CD4-positive, alpha-beta T cell treated with Interleukin-15 for 1 hour (primary cell): Measurements from ENCODE around the gene NACC1.
"Not testable (repeated sequence)": the region's sequence is repeated elsewhere in the genome, so short reads cannot be mapped to it uniquely, and the experiment has no call there.

ENCODE experiments used
- DNase-seq: peaks from one replicate; pipeline ENCODE4 v3.0.0-alpha.2; 2020

NACC1 gene

DNA sequence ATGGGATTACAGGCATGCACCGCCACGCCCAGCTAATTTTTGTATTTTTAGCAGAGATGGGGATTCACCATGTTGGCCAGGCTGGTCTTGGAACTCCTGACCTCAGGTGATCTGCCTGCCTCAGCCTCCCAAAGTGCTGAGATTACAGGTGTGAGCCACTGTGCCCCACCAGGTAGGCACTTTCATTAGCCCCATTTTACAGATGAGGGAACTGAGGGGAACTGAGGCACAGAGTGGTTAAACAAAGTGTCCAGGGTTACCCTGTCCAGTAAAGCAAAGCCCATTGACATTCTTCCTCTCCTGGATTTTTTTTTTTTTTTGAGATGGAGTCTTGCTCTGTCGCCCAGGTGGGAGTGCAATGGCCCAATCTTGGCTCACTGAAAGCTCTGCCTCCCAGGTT lies 48.1 kb downstream of the NACC1 start:
- DNase-seq: not testable (repeated sequence)

DNA sequence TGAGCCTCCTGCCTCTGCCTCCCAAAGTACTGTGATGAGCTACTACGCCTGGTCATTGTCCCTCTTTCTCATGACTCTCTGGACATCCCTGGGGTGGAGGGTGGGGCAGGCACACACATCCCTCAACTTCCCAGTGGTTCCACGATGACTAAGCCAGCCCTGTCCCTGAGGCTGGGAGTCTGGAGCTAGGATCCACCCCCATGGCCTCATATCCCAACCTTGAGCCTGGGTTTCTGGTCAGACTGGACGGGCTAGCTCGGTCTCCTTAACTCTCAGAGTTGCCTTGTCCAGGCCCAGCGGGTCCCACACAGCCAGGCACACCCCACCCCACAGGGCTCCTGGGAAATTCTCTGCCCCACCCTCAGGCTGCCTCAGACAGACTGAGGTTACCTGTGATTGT lies 51.7 kb downstream of the NACC1 start:
- no peak for DNase-seq

DNA sequence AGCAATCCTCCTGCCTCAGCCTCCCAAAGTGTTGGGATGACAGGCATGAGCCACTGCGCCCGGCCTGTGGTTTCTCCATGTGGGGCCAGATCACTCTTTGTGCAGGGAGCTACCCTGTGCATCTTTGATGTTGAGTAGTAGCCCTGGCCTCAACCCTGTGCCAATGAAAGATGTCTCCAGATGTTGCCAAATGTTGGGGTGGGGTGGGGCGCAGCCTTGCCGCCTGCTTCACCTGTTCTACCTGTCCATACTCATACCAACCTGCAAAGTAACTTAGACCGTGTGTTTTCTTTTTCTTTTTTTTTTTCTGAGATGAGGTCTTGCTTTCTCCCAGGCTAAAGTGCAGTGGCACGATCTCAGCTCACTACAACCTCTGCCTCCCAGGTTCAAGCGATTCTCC lies 53.1 kb downstream of the NACC1 start:
- no peak for DNase-seq

DNA sequence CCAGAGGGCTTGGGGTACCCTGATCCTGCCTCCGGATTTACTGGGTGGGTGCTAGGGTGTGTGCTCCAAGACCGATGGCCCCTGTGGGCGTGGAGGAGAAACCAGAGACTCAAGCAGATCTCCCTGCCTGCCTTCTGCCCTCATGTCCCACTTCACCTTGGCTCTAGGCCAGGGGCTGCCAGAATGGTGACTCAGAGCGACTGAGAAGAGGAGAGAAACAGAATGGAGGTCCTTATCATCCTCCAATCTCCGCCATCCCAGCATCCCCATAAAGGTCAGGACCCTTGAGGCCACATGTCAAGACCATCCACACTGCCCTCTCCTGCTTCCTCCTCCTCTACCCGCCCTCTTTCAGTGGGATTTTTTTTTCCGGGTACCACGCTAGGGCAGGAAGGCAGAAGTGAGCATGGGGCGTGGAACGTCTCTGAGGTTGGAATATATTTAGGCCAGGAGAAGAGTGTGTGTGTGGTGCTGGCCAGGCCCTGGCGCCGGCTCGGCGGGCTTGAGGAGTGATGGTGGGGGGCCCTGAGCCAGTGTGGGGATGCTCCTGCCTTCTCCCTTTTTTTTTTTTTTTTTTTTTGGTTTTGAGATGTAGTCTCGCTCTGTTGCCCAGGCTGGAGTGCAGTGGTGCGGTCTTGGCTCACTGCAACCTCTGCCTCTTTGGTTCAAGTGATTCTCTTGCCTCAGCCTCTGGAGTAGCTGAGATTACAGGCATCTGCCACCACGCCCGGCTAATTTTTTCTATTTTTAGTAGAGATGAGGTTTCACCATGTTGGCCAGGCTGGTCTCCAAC lies 54.5 kb downstream of the NACC1 start:
- peak; percentile 72 for DNase-seq

DNA sequence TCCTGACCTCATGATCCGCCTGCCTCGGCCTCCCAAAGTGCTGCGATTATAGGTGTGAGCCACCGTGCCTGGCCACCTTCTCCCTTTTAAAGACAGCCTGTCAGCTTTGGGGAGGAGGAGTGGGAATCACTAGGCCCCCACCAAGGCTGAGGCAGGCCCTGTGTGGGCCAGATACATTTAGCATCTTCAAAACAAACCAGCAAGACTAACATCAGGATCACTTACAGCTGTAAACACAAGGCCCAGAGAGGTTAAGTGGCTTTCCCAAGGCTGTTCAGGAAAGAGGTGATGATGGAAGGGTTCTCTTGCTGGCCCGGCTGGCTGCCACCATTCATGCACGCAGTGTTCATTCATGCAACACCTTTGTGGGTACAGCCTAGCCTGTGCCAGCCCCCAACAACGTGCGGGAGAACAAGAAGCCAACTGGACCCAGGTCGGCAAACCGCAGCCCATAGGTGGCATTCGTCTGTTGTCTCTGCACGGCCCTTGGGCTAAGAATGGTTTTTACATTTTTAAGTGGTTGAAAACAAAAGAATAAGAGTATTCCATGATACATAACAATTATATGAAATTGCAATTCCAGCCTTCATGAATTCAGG lies 55.2 kb downstream of the NACC1 start:
- no peak for DNase-seq

DNA sequence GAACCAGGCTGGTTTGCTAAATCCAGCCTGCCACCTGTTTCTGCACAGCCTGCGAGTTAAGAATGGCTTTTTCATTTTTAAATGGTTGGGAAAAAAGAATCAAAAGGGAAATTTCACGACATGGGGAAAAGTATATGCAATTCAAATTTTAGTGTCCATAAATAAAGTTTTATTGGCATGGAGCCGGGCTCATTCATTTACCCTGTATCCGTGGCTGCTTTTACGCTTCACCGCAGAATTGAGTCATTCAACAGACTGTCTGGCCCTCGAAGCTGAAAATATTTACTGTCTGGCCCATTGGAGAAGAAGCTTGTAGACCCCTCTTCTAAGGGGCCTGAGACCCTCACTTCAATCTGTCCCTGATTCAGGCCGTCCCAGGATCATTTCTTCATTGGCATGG lies 58.3 kb downstream of the NACC1 start:
- no peak for DNase-seq

DNA sequence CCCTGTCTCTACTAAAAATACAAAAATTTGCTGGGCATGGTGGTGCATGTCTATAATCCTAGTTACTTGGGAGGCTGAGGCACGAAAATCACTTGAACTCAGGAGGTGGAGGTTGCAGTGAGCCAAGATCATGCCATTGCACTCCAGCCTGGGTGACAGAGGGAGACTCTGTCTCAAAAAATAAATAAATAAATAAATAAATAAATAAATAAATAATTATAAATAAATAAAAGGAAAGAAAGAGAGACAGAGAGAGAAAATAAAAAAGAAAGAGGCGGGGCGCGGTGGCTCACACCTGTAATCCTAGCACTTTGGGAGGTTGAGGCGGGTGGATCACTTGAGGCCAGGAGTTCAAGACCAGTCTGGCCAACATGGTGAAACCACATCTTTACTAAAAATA lies 59.5 kb downstream of the NACC1 start:
- DNase-seq: not testable (repeated sequence)

DNA sequence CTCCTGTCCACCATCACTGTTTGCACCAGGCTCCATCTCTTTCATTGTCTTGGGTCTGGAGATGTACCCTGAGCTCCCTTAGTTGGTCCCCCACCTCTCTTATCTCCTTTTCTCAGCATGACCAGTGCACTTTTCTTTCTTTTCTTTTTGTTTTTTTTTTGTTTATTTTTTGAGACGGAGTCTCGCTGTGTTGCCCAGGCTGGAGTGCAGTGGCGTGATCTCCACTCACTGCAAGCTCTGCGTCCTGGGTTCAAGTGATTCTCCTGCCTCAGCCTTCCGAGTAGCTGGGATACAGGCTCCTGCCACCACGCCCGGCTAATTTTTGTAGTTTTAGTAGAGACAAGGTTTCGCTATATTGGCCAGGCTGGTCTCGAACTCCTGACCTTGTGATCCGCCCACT lies 60.2 kb downstream of the NACC1 start:
- not testable (repeated sequence) for DNase-seq

DNA sequence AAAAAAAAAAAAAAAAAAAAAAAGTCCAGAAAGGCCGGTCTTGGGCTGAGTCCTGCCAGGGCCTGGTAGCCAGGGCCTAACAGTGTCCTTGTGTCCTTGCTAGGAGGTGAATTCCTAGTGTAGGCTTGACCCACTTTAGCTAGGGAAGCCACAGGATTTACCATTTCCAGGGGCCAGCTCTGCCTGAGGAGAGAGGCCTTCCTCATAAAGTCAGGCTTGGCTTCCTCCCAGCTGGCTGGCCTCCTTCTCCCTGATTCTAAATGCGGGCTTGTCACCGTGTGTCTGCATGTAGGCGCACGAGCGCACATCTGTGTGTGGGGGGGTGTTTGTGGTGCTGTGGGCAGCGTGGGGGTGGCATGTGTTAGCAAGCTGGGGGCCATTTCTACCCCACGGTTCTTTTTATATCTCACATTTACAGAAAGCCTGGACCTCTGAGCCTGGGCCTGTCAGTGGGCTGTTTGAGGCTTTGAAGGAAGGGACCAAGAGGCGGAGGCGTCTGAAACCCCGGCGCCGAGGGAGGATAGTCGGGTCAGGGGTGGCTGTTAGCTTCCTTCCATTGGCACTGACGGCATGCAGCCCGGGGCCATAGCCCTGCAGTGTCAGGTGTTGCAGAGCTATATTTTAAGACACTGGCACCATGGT lies 63.8 kb downstream of the NACC1 start:
- peak; percentile 50 for DNase-seq

DNA sequence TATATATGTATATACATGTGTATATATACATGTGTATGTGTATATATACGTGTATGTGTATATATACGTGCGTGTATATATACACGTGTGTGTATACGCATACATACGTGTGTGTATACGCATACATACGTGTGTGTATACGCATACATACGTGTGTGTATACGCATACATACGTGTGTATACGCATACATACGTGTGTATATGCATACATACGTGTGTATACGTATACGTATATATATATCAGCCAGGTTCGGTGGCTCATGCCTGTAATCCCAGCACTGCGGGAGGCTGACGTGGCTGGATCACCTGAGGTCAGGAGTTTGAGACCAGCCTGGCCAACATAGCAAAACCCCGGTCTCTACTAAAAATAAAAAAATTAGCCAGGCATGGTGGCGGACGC lies 66.9 kb downstream of the NACC1 start:
- not testable (repeated sequence) for DNase-seq

DNA sequence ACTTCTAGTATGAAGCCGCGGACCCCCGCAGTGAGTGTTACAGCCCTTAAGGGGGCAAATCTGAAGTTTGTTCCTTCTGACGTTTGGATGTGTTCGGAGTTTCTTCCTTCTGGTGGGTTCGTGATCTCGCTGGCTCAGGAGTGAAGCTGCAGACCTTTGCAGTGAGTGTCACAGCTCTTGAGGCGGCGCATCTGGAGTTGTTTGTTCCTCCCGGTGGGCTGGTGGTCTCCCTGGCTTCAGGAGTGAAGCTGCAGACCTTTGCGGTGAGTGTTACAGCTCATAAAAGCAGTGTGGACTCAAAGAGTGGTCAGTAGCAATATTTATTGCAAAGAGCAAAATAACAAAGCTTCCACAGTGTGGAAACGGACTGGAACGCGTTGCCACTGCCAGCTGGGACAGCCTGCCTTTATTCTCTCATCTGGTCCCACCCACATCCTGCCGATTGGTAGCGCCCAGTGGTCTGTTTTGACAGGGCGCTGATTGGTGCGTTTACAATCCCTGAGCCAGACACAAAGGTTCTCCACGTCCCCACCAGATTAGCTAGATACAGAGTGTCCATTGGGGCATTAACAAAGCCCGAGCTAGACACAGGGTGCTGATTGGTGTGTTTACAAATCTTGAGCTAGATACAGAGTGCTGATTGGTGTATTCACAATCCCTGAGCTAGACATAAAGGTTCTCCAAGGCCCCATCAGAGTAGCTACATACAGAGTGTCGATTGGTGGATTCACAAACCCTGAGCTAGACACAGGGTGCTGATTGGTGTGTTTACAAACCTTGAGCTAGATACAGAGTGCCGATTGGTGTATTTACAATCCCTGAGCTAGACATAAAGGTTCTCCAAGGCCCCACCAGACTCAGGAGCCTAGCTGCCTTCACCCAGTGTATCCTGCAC lies 67.9 kb downstream of the NACC1 start:
- DNase-seq: not testable (repeated sequence)

DNA sequence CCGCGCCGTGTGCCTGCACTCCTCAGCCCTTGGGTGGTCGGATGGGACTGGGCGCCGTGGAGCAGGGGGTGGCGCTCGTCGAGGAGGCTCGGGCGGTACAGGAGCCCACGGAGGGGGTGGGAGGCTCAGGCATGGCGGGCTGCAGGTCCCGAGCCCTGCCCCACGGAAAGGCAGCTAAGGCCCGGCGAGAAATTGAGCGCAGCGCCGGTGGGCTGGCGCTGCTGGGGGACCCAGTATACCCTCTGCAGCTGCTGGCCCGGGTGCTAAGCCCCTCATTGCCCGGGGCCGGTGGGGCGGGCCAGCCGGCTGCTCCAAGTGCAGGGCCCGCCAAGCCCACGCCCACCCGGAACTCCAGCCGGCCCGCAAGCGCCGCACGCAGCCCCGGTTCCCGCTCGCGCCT lies 68.6 kb downstream of the NACC1 start:
- not testable (repeated sequence) for DNase-seq

DNA sequence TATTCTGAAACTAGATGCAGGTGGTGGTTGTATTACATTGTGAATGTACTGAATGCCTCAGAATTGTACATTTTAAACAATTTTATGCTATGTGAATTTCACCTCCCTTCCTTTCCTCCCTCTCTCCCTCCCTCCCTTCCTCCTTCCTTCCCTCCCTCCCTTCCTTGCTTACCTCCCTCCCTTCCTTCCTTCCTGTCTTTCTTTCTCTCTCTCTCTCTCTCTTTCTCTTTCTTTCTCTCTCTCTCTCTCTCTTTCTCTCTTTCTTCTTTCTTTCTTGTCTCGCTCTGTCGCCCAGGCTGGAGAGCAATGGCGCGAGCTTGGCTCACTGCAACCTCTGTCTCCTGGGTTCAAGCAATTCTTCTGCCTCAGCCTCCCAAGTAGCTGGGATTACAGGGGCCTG lies 69.4 kb downstream of the NACC1 start:
- DNase-seq: no peak

DNA sequence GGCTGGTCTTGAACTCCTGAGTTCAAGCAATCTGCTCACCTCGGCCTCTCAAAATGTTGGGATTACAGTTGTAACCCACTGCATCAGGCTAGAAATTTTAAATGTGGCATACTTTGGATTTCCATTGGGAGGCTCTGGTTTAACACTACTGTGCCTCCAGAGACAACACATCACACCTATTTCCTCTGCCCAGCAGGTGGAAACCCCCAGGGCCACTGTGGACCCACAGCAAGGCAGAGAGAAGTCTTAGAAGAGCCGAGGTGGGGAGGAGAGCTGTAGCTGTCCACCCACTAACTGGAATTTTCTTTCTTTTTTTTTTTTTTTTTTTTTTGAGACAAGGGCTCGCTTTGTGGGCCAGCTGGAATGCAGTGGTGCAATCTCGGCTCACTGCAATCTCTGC lies 71.5 kb downstream of the NACC1 start:
- no peak for DNase-seq
